ENCODE results near the gene OLFM1.
"Not testable (repeated sequence)": the region's sequence is repeated elsewhere in the genome, so short reads cannot be mapped to it uniquely, and the experiment has no call there.

OLFM1 gene

GRCh38 chr9:135110416-135110815, 22.9 kb downstream of the OLFM1 start:
- DNase-seq: no peak

GRCh38 chr9:135111600-135111999, 24.1 kb downstream of the OLFM1 start:
- DNase-seq: not testable (repeated sequence)

- no peak for DNase-seq
Measured at GRCh38 chr9:135116371-135116770, 28.9 kb downstream of the OLFM1 start.

GRCh38 chr9:135116881-135117280, 29.4 kb downstream of the OLFM1 start:
- no peak for DNase-seq

GRCh38 chr9:135117281-135117680, 29.8 kb downstream of the OLFM1 start:
- no peak for DNase-seq

GRCh38 chr9:135119496-135120064, 32.1 kb downstream of the OLFM1 start:
- no peak for DNase-seq

GRCh38 chr9:135120249-135120648, 32.8 kb downstream of the OLFM1 start:
- no peak for DNase-seq

- DNase-seq: no peak
Measured at GRCh38 chr9:135122316-135122715, 34.8 kb downstream of the OLFM1 start.

- no peak for DNase-seq
Measured at GRCh38 chr9:135123126-135123772, 35.8 kb downstream of the OLFM1 start.

- no peak for DNase-seq
Measured at GRCh38 chr9:135123773-135124134, 36.3 kb downstream of the OLFM1 start.

- DNase-seq: no peak
Measured at GRCh38 chr9:135126451-135127187, 39.2 kb downstream of the OLFM1 start.

- DNase-seq: no peak
Measured at GRCh38 chr9:135127718-135128670, 40.5 kb downstream of the OLFM1 start.

GRCh38 chr9:135129137-135129695, 41.7 kb downstream of the OLFM1 start:
- DNase-seq: no peak

GRCh38 chr9:135130207-135130976, 42.9 kb downstream of the OLFM1 start:
- DNase-seq: no peak

- DNase-seq: no peak
Measured at GRCh38 chr9:135131488-135131887, 44.0 kb downstream of the OLFM1 start.

GRCh38 chr9:135132008-135132407, 44.5 kb downstream of the OLFM1 start:
- no peak for DNase-seq

- DNase-seq: no peak
Measured at GRCh38 chr9:135134268-135135022, 47.0 kb downstream of the OLFM1 start.

- DNase-seq: no peak
Measured at GRCh38 chr9:135135171-135135928, 47.9 kb downstream of the OLFM1 start.

GRCh38 chr9:135135929-135136315, 48.5 kb downstream of the OLFM1 start:
- no peak for DNase-seq

- no peak for DNase-seq
Measured at GRCh38 chr9:135136481-135136880, 49.0 kb downstream of the OLFM1 start.
